D721Med (cell line): ENCODE measurements around the gene SLC29A1.

Experiments
- DNase-seq: peaks from one replicate; pipeline ENCODE4 v3.0.0; 2011; ENCODE audit warnings: low spot score; ENCODE audit not compliant: insufficient read length
- FAIRE-seq: peaks from 2 replicates; lab custom pipeline; 2011; peaks lifted over from hg19 to GRCh38; lab: Jason Lieb, UNC
- TF ChIP-seq, protein P1 (sequence below): IDR thresholded peaks from 2 replicates; pipeline ENCODE4 v1.5.1; 2012; ENCODE audit warnings: mild to moderate bottlenecking, control low read depth; ENCODE audit not compliant: insufficient read depth; ENCODE audit errors: missing control alignments

SLC29A1 gene

DNA sequence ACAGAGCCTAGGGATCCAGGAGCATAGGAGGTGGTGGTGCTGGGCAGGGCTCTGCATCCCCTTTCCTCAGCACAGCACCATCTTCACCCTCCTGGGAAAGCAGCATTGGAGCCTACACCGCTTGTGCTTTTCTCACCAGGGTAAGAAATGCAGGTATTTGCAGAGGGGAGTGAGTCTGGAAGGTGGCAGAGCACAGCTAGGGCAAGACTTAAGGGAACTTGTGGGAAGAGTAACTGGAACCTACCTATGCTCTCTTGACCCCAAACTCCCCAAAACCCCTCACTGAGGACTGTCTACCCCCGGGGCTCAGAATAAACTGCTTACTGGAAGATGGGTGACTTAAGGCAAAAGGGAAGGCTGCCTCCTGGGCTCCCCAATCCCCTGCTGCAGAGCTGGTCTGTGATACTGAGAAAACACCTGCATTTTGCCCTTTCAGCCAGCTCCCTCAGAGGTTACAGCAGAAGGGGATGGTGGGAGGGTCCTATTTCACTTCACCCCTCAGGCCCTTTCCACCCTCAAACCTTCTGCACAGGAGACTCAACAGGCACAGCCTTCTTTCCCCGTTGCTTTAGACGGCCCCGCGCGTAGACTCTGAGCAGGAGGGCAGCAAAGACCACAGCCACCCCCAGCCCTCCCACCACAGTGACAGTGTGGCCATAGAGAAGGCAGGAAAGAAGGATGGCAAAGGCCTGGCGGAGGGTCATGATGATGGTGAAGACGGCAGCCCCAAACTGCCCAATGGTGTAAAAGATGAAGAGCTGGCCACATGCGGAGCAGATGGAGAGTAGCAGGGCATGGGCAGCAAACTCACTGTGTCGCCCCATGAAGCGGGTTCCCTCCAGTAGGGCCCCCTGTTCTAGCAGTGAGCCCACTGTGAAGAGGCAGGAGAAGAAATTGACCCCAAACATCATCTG, 31.1 kb downstream of the SLC29A1 start:
- TF ChIP-seq, protein P1, sequence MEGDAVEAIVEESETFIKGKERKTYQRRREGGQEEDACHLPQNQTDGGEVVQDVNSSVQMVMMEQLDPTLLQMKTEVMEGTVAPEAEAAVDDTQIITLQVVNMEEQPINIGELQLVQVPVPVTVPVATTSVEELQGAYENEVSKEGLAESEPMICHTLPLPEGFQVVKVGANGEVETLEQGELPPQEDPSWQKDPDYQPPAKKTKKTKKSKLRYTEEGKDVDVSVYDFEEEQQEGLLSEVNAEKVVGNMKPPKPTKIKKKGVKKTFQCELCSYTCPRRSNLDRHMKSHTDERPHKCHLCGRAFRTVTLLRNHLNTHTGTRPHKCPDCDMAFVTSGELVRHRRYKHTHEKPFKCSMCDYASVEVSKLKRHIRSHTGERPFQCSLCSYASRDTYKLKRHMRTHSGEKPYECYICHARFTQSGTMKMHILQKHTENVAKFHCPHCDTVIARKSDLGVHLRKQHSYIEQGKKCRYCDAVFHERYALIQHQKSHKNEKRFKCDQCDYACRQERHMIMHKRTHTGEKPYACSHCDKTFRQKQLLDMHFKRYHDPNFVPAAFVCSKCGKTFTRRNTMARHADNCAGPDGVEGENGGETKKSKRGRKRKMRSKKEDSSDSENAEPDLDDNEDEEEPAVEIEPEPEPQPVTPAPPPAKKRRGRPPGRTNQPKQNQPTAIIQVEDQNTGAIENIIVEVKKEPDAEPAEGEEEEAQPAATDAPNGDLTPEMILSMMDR = no peak
- FAIRE-seq (no peak), DNase-seq (no peak)

- FAIRE-seq = no peak
- TF ChIP-seq, protein P1 = no peak
- DNase-seq = no peak
Observed at GRCh38 chr6:44255105-44255808, 31.9 kb downstream of the SLC29A1 start.

DNA sequence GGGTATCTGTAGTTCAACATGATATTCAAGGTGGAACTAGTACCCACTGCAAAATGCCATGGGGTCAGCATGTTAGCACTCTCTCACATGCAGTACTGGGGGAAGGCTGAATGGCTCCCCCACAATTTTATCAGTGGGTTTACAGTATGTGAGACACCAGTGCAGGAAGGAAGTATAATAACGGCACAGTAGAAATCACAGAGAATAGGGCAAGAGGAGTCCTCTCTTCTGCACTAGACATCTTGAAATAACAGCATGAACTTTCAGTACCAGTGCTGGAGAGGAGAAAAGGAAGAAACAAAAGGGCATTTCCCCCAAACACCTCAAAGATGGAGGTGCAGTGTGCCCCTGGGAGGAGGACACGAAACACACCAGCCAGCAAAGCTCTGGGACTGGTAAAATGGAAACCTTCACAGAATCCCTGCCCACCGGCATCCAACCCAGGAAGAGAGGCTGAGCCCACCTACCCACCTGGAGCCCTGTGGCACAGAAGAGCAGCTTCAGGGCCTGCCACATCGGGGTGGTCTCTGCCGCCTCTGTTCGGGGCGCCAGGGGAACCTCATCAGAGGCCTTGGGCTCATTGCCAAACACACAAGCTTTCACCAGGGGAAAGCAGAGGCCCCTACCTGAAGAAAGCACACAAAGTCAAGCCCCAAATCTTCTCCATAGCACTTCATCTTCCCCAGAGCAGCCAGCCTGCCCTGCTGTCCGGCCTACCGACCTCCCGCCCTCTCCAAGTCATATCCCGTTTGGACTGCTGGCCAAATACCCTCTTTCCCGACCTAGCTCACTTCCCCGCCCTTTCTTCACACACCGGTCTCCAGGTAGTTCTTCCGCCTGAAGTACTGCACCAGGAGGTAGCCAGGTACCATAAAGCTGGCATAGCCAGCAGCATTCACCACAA, 32.7 kb downstream of the SLC29A1 start:
- DNase-seq (no peak), FAIRE-seq (no peak)
- TF ChIP-seq, protein P1 = no peak

DNA sequence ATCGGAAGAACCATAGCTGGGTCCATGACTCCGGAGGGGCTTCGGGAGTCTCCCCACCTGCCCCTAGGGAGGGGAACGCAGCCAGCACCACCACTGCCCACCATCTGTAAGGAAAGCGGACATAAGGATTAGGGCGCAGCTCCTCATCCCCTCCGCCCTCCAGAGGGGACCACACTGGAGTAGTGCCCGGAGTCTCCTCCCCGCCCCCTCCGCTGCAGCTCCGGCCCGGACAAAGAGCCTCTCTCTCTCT, 33.3 kb downstream of the SLC29A1 start:
- TF ChIP-seq, protein P1 = no peak
- DNase-seq (no peak), FAIRE-seq (no peak)

DNA sequence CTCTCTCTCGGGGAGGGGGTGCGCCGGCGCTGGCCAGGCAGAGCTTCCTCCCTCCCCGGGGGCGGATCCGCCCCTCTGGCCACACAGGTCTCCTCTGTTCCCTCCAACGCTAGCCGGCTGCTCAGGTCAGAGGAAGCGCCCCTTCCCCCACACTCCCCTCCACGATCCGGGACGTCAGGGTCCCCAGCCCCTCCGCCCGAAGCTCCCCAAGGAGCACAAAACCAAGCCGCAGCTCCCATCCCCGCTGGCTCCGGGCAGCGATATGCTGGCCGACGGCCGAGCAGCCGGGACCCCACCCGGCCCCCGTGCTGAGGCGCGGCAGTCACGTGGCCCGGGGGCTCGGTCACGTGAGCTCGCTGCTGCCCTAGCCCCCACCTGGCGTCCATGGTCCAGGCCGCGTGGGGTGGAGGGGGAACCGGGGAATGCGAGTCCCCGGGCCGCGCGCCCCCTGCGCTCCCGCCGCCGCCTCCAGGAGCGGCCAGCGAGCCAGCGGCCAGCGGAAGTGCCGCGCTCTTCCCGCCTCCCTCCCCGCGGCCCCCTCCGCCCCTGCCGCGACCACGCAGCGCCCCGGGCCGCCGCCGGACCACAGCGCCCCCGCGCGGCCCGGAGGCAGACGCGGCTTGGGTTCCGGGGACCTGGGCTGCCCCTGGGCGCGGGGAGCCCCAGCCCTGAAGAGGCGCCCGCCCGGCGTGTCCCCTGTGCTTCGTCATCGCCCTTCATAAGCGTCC, 33.8 kb downstream of the SLC29A1 start, which contains the start of gene SLC35B2:
TSS of gene SLC35B2 (minus strand) at position 504 of the 728 bp plus-strand sequence. CDS start at position 386, 118 bp downstream.
- TF ChIP-seq, protein P1 = peak; percentile 63

DNA sequence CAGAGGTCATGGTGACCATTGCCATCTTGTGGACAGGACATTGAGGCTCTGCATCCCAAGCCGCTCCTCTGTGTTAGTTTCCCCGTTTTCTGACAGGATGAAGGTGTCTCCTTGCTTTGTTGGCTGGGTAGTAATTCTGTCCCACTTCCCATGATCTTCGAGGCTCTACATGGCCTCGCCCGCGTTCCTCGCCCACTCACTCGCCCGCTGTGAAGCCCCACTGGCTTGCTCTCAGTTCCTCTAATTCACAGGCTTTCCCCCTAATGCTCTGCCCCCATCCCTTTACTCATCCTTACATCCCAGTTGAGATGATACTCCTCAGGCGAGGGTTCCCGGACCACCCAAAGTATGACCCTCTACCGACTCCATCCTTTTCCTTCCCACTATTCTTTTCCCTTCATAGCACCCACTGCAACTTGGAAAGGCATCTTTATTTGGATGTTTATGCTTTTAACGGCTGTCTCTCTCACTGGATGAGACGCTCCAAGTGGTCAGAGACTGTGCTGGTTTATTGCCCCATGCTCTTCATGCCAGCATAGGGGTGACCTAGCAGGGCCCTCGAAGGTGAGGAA, 34.4 kb downstream of the SLC29A1 start:
- TF ChIP-seq, protein P1 = no peak
- FAIRE-seq (no peak), DNase-seq (no peak)

More for the DNA sequence above, 33.8 kb downstream of the SLC29A1 start, which contains the start of gene SLC35B2:
- no peak for FAIRE-seq
- DNase-seq = peak; percentile 88
